GM19452 (cell line): ENCODE results near the gene TSGA10IP.

Experiments
- ATAC-seq: cut with Tn5 transposase; IDR thresholded peaks from one replicate; pipeline ENCODE4 v1.9.1; 2021; ENCODE audit not compliant: unreplicated experiment

TSGA10IP gene

GRCh38 chr11:66003291-66003690, 58.0 kb downstream of the TSGA10IP start:
- ATAC-seq, result no peak

DNA sequence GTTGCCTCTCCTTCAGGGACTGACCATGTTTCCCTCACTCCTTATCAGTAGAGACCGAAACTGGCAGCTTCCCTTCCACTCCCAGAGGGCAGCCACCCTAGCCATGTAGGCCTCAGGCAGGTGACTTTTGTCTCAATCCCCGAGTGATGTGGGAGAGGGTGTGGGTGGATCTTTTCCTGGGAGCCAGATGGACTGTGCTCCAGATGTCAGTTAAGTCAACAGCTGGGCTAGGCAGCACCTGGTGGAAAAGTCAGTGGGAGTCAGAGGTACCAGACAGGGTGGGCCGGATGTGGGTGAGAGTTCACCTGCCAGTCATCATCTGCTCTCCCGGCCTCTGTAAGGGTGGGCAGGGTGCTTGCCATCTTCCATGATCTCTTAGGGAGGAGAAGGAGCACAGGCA, 58.9 kb downstream of the TSGA10IP start:
- ATAC-seq, result no peak

GRCh38 chr11:66006134-66006890, 61.0 kb downstream of the TSGA10IP start:
- no peak for ATAC-seq

DNA sequence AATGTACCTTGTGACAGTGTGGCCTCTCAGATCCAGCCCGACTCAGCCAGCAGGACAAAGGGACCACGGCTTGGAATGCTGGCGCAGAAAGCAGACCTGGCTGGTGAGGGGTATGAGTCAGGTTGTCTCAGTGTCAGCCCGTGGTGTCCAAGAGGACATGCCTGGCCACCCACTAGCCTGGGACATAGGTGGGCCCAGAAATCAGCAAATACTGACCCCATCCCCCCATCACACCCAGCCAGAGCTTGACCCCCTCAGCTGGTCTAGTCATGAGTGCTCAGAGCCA, 61.6 kb downstream of the TSGA10IP start:
- no peak for ATAC-seq

GRCh38 chr11:66007201-66007634, 61.9 kb downstream of the TSGA10IP start:
- no peak for ATAC-seq

DNA sequence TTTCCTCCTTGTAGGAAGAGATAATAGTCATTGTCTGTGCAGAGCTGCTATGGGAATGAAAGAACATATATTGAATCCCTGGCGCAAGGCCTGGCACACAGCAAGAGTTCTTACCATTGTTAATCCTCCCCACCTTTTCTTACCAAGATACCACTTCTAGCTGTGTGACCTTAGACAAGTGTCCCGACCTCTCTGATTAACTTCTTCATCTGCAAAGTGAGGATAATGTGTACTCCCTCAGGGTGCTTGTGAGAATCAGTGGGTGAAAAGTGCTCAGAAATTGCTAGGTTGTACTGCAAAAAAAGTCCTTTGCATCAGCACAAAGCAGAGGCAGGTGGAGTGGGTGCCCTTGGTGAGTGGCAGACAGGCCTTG, 62.8 kb downstream of the TSGA10IP start:
- ATAC-seq, result no peak

GRCh38 chr11:66008468-66009101, 63.3 kb downstream of the TSGA10IP start:
- no peak for ATAC-seq
